Hippocampal formation (tissue), 2 donors: ENCODE results near the gene GRAP2.

Experiments used
- DNase-seq, 2 donors: peaks; one replicate each; lab custom pipeline; 2025; lab: John Stamatoyannopoulos, UW

GRAP2 gene

GRCh38 chr22:40014667-40015248 lies 113.9 kb downstream of the GRAP2 start:
- no peak for DNase-seq

DNA sequence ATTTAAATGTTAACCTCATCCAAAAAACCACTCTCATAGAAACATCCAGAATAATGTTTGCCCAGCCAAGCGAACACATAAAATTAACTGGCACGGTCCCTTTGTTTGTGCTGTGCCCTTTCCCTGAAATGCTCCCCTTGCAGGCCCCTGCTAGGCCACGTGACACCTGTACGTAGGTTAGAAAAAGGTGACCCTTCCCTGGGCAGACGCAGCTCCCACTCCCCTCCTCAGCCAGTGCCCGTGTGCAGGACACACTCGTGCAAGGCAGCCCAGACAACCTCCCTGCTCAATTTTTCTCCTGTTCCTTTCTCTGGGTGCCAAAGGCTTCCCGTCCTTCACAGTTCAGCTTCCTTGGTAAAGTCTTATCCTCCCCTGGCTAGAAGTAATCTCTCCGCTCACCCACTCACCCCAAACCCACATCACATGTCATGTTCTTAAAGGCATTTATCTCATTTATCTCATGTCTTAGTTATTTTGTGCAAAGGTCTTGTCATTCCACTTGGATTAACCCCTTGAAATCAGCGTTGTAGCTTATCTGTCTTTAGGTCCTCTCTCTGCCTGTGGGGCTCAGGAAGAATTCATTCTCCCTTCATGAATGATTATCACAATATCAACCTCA lies 114.6 kb downstream of the GRAP2 start:
- no peak for DNase-seq

GRCh38 chr22:40018051-40018450 lies 117.2 kb downstream of the GRAP2 start:
- no peak for DNase-seq

- no peak for DNase-seq
Measured at GRCh38 chr22:40019100-40019499, 118.2 kb downstream of the GRAP2 start.

DNA sequence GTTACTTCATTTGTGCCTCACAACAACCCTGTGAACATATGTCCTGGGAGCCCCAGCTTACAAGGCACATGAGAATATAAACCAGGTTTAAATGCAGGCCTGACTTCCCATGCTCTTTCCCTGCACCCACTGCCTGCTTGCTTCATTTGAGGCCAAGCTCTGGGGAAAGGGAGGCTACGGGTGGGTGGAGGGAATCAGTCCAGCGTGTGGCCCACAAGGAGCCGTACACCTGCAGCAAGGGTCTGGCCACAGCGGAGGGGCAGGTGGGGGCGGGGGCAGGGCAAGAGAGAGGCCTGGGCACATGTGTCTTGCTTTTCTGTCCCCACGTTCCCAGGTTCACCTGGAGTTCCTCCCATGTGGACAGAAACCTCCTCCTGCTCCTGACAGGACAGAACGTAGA lies 120.1 kb downstream of the GRAP2 start:
- no peak for DNase-seq

GRCh38 chr22:40021401-40022000 lies 120.6 kb downstream of the GRAP2 start:
- no peak for DNase-seq

GRCh38 chr22:40022536-40023240 lies 121.8 kb downstream of the GRAP2 start:
- no peak for DNase-seq
